ENCODE measurements around the gene RAP2B. TPM values are rescaled to one million over a fixed set of nuclear protein-coding genes. Genes with fewer than 3 reads are reported as not detected.

The RAP2B gene
- total and polyA plus RNA-seq, 7 donors: 0.49 to 3.2 (median 1.8) TPM

GRCh38 chr3:153158961-153159735 lies 2.9 kb upstream of the RAP2B start:
- intact Hi-C loops (cut with DNase I): no loop called here
- H3K36me3 ChIP-seq (ENCODE audit: insufficient read depth in 1 of 2, low read depth in 1 of 2): no peaks in the 10 kb centered on the region
- no peak overlapping the region for H3K27ac ChIP-seq
- 84 to 90% (median 86%) methylated on average over 9 of the region's 9 CpGs for WGBS, 3 donors
- H3K27me3 ChIP-seq (ENCODE audit: insufficient read depth in 3 of 3, low read length in 2 of 3): no peaks in the 10 kb centered on the region
- no peak for ATAC-seq
- no peak for DNase-seq
- H3K9me3 ChIP-seq: no peaks in the 10 kb centered on the region
- no peak overlapping the region for H3K4me3 ChIP-seq
- no peak for TF ChIP-seq CTCF (IDR thresholded peaks at IDR 0.05)
- H3K4me1 ChIP-seq: peaks cover 10% of the 10 kb centered on the region

- intact Hi-C loops (cut with DNase I): no loop called here
- TF ChIP-seq CTCF (IDR thresholded peaks at IDR 0.05): no peak
Observed at GRCh38 chr3:153159771-153160397, 2.1 kb upstream of the RAP2B start.

GRCh38 chr3:153160451-153161137 lies 1.4 kb upstream of the RAP2B start:
- H3K4me3 ChIP-seq: peak overlapping the region; percentile 91
- TF ChIP-seq CTCF (IDR thresholded peaks at IDR 0.05): no peak
- intact Hi-C loops (cut with DNase I): no loop called here
- 0% methylated on average over 42 to 43 of the region's 43 CpGs for WGBS, 3 donors
- no peaks in the 10 kb centered on the region for H3K36me3 ChIP-seq (ENCODE audit: insufficient read depth in 1 of 2, low read depth in 1 of 2)
- H3K9me3 ChIP-seq: no peaks in the 10 kb centered on the region
- ATAC-seq (peak; percentile 19 to 47 (median 33)), DNase-seq (peak; percentile 68 to 80)
- peaks cover 15% of the 10 kb centered on the region for H3K4me1 ChIP-seq
- no peaks in the 10 kb centered on the region for H3K27me3 ChIP-seq (ENCODE audit: insufficient read depth in 3 of 3, low read length in 2 of 3)
- H3K27ac ChIP-seq: peak overlapping the region; percentile 87

More at GRCh38 chr3:153159771-153160397, 2.1 kb upstream of the RAP2B start:
- DNase-seq (no peak), ATAC-seq (no peak)
- peak overlapping the region; percentile 87 for H3K27ac ChIP-seq
- peaks cover 15% of the 10 kb centered on the region for H3K4me1 ChIP-seq
- H3K4me3 ChIP-seq: peak overlapping the region; percentile 91
- H3K36me3 ChIP-seq (ENCODE audit: insufficient read depth in 1 of 2, low read depth in 1 of 2): no peaks in the 10 kb centered on the region
- H3K27me3 ChIP-seq (ENCODE audit: insufficient read depth in 3 of 3, low read length in 2 of 3): no peaks in the 10 kb centered on the region
- 83 to 89% (median 86%) methylated on average over 9 of the region's 9 CpGs for WGBS, 3 donors
- H3K9me3 ChIP-seq: no peaks in the 10 kb centered on the region

GRCh38 chr3:153161138-153161713 lies 800 bp upstream of the RAP2B start:
- ATAC-seq (peak; percentile 89 to 91 (median 90)), DNase-seq (peak; percentile 91 to 94)
- H3K27ac ChIP-seq: peak overlapping the region; percentile 87
- no peaks in the 10 kb centered on the region for H3K27me3 ChIP-seq (ENCODE audit: insufficient read depth in 3 of 3, low read length in 2 of 3)
- no peaks in the 10 kb centered on the region for H3K9me3 ChIP-seq
- TF ChIP-seq CTCF (IDR thresholded peaks at IDR 0.05): no peak
- peaks cover 15% of the 10 kb centered on the region for H3K4me1 ChIP-seq
- H3K36me3 ChIP-seq (ENCODE audit: insufficient read depth in 1 of 2, low read depth in 1 of 2): no peaks in the 10 kb centered on the region
- intact Hi-C loops (cut with DNase I): no loop called here
- peak overlapping the region; percentile 91 for H3K4me3 ChIP-seq
- WGBS, 3 donors: 0% methylated on average over 27 of the region's 27 CpGs

Measured in psoas muscle (tissue), 8 donors.